BLaER1 treated with 17β-estradiol and CSF1 and Interleukin-3, amounts not matched to agents 10 nM and 100 nM (cell line): ENCODE measurements around the gene CCDC12.

Experiments used
- H3K27ac ChIP-seq, 11 experiments: shearing (Covaris generic); formaldehyde crosslinking; 2 replicates each; pipeline ENCODE4 v1.8.1; 2022
- H3K27me3 ChIP-seq, 11 experiments: shearing (Covaris generic); formaldehyde crosslinking; 2 replicates each; pipeline ENCODE4 v1.8.1; 2022
- H3K36me3 ChIP-seq, 11 experiments: shearing (Covaris generic); formaldehyde crosslinking; 2 replicates each; pipeline ENCODE4 v1.8.1; 2022
- H3K4me1 ChIP-seq, 10 experiments: shearing (Covaris generic); formaldehyde crosslinking; 2 replicates each; pipeline ENCODE4 v1.8.1; 2022
- H3K4me2 ChIP-seq, 11 experiments: shearing (Covaris generic); formaldehyde crosslinking; 2 replicates each; pipeline ENCODE4 v1.8.1; 2022
- H3K4me3 ChIP-seq, 10 experiments: shearing (Covaris generic); formaldehyde crosslinking; 2 replicates each; pipeline ENCODE4 v1.8.1; 2022
- H3K9ac ChIP-seq, 11 experiments: shearing (Covaris generic); formaldehyde crosslinking; 2 replicates each; pipeline ENCODE4 v1.8.1; 2022
- H3K9me3 ChIP-seq, 11 experiments: shearing (Covaris generic); formaldehyde crosslinking; replicated peaks in 1 of 11; 2 replicates each; pipeline ENCODE4 v1.8.1; 2022
- H4K20me1 ChIP-seq, 11 experiments: shearing (Covaris generic); formaldehyde crosslinking; 2 replicates each; pipeline ENCODE4 v1.8.1; 2022
- Cebpa-rat ChIP-seq, 11 experiments: shearing (Covaris generic); IDR thresholded peaks; 2 replicates each; pipeline ENCODE4 v1.8.1; 2022

Gene CCDC12

GRCh38 chr3:46900356-46900755 lies 76.2 kb downstream of the CCDC12 start:
- H3K9ac ChIP-seq: no peak overlapping the region
- no peaks in the 10 kb centered on the region for H3K36me3 ChIP-seq
- no peak for TF ChIP-seq Cebpa-rat (IDR thresholded peaks at IDR 0.05)
- no peaks in the 10 kb centered on the region for H3K9me3 ChIP-seq
- H3K27me3 ChIP-seq: peaks cover 19 to 28% (median 23%) of the 10 kb centered on the region in 11 experiments
- no peak overlapping the region for H3K27ac ChIP-seq
- H3K4me3 ChIP-seq: no peak overlapping the region
- peaks cover 0 to 16% (median 0%) of the 10 kb centered on the region in 11 experiments; a peak in 7 of 22 replicates for H4K20me1 ChIP-seq
- H3K4me1 ChIP-seq: peaks cover 29 to 60% (median 34%) of the 10 kb centered on the region in 10 experiments
- H3K4me2 ChIP-seq: no peak overlapping the region

GRCh38 chr3:46900007-46900292 lies 76.6 kb downstream of the CCDC12 start:
- H4K20me1 ChIP-seq: peaks cover 0 to 17% (median 0%) of the 10 kb centered on the region in 11 experiments; a peak in 7 of 22 replicates
- H3K27ac ChIP-seq: no peak overlapping the region
- no peak overlapping the region for H3K4me2 ChIP-seq
- H3K36me3 ChIP-seq: no peaks in the 10 kb centered on the region
- H3K9ac ChIP-seq: no peak overlapping the region
- H3K4me3 ChIP-seq: no peak overlapping the region
- TF ChIP-seq Cebpa-rat (IDR thresholded peaks at IDR 0.05): no peak
- peaks cover 29 to 59% (median 34%) of the 10 kb centered on the region in 10 experiments for H3K4me1 ChIP-seq
- H3K27me3 ChIP-seq: peaks cover 19 to 28% (median 23%) of the 10 kb centered on the region in 11 experiments
- no peaks in the 10 kb centered on the region for H3K9me3 ChIP-seq

GRCh38 chr3:46899151-46900006 lies 77.2 kb downstream of the CCDC12 start:
- Histone ChIP-seq H3K27me3 (peaks cover 19 to 28% (median 23%) of the 10 kb centered on the region in 11 experiments), H3K27ac (no peak overlapping the region), H3K4me3 (no peak overlapping the region), H3K4me1 (peaks cover 29 to 53% (median 31%) of the 10 kb centered on the region in 10 experiments), H3K4me2 (peak overlapping the region; percentile 68 to 82 (median 76); a peak in 21 of 22 replicates), H4K20me1 (peaks cover 0 to 16% (median 0%) of the 10 kb centered on the region in 11 experiments; a peak in 7 of 22 replicates), H3K9ac (no peak overlapping the region), H3K36me3 (no peaks in the 10 kb centered on the region), H3K9me3 (no peaks in the 10 kb centered on the region)
- no peak for TF ChIP-seq Cebpa-rat (IDR thresholded peaks at IDR 0.05)

GRCh38 chr3:46898321-46899150 lies 78.0 kb downstream of the CCDC12 start:
- H3K9me3 ChIP-seq: no peaks in the 10 kb centered on the region
- H4K20me1 ChIP-seq: peaks cover 0 to 18% (median 0%) of the 10 kb centered on the region in 11 experiments; a peak in 6 of 22 replicates
- no peak for TF ChIP-seq Cebpa-rat (IDR thresholded peaks at IDR 0.05)
- H3K27ac ChIP-seq: no peak overlapping the region
- peak overlapping the region; percentile 68 to 82 (median 76) for H3K4me2 ChIP-seq
- H3K4me3 ChIP-seq: peak overlapping the region in 5 of 10 experiments; percentile 22 to 52 (median 28); a peak in 4 of 20 replicates
- no peaks in the 10 kb centered on the region for H3K36me3 ChIP-seq
- peaks cover 21 to 47% (median 26%) of the 10 kb centered on the region in 10 experiments for H3K4me1 ChIP-seq
- H3K9ac ChIP-seq: no peak overlapping the region; a peak in 1 of 22 replicates
- H3K27me3 ChIP-seq: peaks cover 19 to 28% (median 23%) of the 10 kb centered on the region in 11 experiments

- H3K9me3 ChIP-seq: no peaks in the 10 kb centered on the region
- H3K4me1 ChIP-seq: peaks cover 17 to 47% (median 26%) of the 10 kb centered on the region in 10 experiments
- no peak for TF ChIP-seq Cebpa-rat (IDR thresholded peaks at IDR 0.05)
- no peak overlapping the region for H3K27ac ChIP-seq
- no peak overlapping the region for H3K9ac ChIP-seq
- H3K4me3 ChIP-seq: no peak overlapping the region
- no peaks in the 10 kb centered on the region for H3K36me3 ChIP-seq
- H3K4me2 ChIP-seq: peak overlapping the region in 8 of 11 experiments; percentile 68 to 82 (median 74); a peak in 15 of 22 replicates
- peaks cover 0 to 25% (median 0%) of the 10 kb centered on the region in 11 experiments; a peak in 6 of 22 replicates for H4K20me1 ChIP-seq
- H3K27me3 ChIP-seq: peaks cover 19 to 28% (median 23%) of the 10 kb centered on the region in 11 experiments
Measured at GRCh38 chr3:46897829-46898320, 78.7 kb downstream of the CCDC12 start.

- no peak for TF ChIP-seq Cebpa-rat (IDR thresholded peaks at IDR 0.05)
Measured at GRCh38 chr3:46897031-46897430, 79.5 kb downstream of the CCDC12 start.

GRCh38 chr3:46896386-46896785 lies 80.2 kb downstream of the CCDC12 start:
- Histone ChIP-seq H3K9me3 (no peaks in the 10 kb centered on the region), H3K4me3 (no peak overlapping the region), H3K4me1 (peaks cover 24 to 51% (median 39%) of the 10 kb centered on the region in 10 experiments), H3K36me3 (no peaks in the 10 kb centered on the region), H4K20me1 (peaks cover 0 to 26% (median 0%) of the 10 kb centered on the region in 11 experiments; a peak in 6 of 22 replicates), H3K27ac (no peak overlapping the region), H3K27me3 (peaks cover 19 to 32% (median 23%) of the 10 kb centered on the region in 11 experiments), H3K4me2 (peak overlapping the region in 2 of 11 experiments; percentile 2 to 18; a peak in 1 of 22 replicates), H3K9ac (no peak overlapping the region)
- TF ChIP-seq Cebpa-rat (IDR thresholded peaks at IDR 0.05): no peak

More at GRCh38 chr3:46897031-46897430, 79.5 kb downstream of the CCDC12 start:
- H4K20me1 ChIP-seq: peaks cover 0 to 26% (median 0%) of the 10 kb centered on the region in 11 experiments; a peak in 6 of 22 replicates
- no peaks in the 10 kb centered on the region for H3K36me3 ChIP-seq
- peaks cover 18 to 46% (median 33%) of the 10 kb centered on the region in 10 experiments for H3K4me1 ChIP-seq
- H3K9me3 ChIP-seq: no peaks in the 10 kb centered on the region
- H3K4me3 ChIP-seq: no peak overlapping the region
- H3K4me2 ChIP-seq: no peak overlapping the region
- H3K9ac ChIP-seq: no peak overlapping the region
- H3K27ac ChIP-seq: no peak overlapping the region
- peaks cover 19 to 28% (median 23%) of the 10 kb centered on the region in 11 experiments for H3K27me3 ChIP-seq

- no peak for TF ChIP-seq Cebpa-rat (IDR thresholded peaks at IDR 0.05)
- Histone ChIP-seq H3K9ac (0 out of 22 replicates have a peak overlapping the region, but pooled peaks of 1 of the 11 experiments have one; percentile 24), H3K27me3 (peaks cover 19 to 32% (median 23%) of the 10 kb centered on the region in 11 experiments), H3K9me3 (no peaks in the 10 kb centered on the region), H4K20me1 (peaks cover 0 to 26% (median 0%) of the 10 kb centered on the region in 11 experiments; a peak in 6 of 22 replicates), H3K4me2 (no peak overlapping the region), H3K27ac (no peak overlapping the region), H3K4me1 (peaks cover 24 to 58% (median 45%) of the 10 kb centered on the region in 10 experiments), H3K4me3 (no peak overlapping the region), H3K36me3 (no peaks in the 10 kb centered on the region)
Measured at GRCh38 chr3:46895761-46896160, 80.8 kb downstream of the CCDC12 start.
